Subcutaneous adipose tissue (tissue), 4 donors: ENCODE data around the gene SMG1. TPM values are rescaled to one million over a fixed set of nuclear protein-coding genes. Genes with fewer than 3 reads are reported as not detected.

Source experiments
- total RNA-seq, 4 donors: library from RNA; depleted of rRNA; stranded (reverse); fragments of >200 nt; gene quantifications; one replicate each; pipeline ENCODE4 v1.1.0, GENCODE V29; 2016
- TF ChIP-seq, protein P1 (sequence below): fragments of 450-650 bp; IDR thresholded peaks from one replicate; pipeline ENCODE4 v1.5.1; 2016; ENCODE audit warnings: low read depth, mild to moderate bottlenecking, control low read depth, antibody characterized with exemption, moderate library complexity

The SMG1 gene
- total RNA-seq, 4 donors from 2014 or later = 109 to 128 (median 117) TPM

DNA sequence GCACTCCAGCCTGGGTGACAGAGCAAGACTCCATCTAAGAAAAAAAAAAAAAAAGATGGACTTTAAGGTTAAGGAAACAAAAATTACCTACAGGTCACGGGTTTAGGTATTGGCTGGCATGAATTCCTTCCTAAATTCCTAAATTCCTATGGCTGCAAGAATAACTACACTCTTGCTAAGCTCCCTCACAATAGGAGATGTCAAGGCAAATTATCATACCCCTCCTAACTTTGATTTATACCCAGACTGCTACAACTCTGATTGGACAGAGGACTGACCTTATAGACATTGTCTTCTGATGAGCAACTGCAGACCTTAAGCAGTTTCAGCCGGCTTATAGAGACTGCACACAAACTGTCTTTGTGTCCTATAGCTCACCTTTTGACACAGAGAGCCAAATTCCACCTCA is 32.4 kb upstream of the SMG1 start:
- TF ChIP-seq, protein P1, sequence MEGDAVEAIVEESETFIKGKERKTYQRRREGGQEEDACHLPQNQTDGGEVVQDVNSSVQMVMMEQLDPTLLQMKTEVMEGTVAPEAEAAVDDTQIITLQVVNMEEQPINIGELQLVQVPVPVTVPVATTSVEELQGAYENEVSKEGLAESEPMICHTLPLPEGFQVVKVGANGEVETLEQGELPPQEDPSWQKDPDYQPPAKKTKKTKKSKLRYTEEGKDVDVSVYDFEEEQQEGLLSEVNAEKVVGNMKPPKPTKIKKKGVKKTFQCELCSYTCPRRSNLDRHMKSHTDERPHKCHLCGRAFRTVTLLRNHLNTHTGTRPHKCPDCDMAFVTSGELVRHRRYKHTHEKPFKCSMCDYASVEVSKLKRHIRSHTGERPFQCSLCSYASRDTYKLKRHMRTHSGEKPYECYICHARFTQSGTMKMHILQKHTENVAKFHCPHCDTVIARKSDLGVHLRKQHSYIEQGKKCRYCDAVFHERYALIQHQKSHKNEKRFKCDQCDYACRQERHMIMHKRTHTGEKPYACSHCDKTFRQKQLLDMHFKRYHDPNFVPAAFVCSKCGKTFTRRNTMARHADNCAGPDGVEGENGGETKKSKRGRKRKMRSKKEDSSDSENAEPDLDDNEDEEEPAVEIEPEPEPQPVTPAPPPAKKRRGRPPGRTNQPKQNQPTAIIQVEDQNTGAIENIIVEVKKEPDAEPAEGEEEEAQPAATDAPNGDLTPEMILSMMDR = no peak

DNA sequence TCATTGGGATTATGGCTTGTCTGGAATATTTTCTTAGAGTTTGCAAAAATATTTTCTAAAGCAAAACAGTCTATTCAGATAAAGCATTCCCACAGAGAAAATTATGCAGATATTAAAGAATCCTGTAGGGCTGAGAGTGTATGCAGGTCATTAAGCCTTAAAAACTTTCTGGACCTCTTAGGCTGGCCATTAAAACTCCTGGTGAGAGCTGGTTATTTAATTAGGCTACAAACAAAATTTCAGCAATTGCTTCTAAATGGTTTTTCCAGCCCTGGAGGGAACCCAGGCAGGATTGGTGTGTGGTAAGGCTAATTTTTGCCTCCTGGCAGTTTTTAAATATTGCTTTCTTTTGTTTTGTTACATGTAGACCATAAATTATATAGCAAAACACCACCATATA is 27.3 kb upstream of the SMG1 start:
- TF ChIP-seq, protein P1 = no peak

DNA sequence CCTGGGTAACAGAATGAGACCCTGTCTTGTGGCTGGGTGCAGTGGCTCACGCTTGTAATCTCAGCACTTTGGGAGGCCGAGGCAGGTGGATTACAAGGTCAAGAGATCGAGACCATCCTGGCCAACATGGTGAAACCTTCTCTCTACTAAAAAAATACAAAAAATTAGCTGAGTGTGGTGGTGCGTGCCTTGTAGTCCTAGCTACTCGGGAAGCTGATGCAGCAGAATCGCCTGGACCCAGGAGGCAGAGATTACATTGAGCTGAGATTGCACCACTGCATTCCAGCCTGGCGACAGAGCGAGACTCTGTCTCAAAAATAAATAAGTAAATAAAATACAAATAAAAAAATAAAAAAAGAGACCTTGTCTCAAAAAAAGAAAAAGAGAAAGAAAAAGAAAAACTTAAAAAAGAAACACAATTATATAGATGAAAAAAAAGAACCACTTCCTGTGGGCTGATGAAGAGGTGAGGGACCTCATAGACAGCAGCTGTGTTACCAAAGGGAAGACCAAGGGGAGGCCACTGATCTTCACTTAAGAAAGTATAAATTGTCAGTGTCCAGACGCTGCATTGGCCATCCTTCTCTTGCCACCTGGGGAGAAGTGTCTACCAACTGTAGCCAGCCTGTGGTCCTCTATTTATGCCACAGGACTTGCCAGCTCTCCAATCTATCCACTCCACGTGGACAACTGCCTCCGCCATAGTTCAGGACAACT is 24.4 kb upstream of the SMG1 start:
- TF ChIP-seq, protein P1 = no peak

DNA sequence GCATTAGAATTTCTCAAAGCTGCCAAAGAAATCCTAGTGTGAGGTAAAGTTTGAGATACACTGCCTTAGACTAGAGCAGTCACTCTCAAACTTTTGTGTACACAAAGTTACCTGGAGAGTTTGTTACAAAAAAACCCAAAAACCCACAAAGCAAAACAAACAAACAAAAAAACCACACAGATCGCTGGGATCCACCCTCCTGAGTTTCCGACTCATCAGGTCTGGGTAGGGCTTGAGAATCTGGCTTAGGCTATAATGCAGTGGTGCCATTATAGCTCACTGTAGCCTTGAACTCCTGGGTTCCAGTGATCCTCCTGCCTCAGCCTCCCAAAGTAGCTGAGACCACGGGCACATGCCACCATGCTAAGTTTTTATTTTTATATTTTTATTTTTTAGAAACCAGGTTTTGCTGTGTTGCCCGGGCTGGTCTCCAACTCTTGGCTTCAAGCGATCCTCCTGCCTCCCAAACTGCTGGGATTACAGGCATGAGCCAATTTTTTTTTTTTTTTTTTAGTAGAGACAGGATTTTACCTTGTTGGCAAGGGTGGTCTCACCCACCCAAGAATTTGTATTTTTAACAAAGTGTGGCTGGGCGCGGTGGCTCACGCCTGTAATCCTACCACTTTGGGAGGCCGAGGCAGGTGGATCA is 22.3 kb upstream of the SMG1 start:
- TF ChIP-seq, protein P1 = no peak

DNA sequence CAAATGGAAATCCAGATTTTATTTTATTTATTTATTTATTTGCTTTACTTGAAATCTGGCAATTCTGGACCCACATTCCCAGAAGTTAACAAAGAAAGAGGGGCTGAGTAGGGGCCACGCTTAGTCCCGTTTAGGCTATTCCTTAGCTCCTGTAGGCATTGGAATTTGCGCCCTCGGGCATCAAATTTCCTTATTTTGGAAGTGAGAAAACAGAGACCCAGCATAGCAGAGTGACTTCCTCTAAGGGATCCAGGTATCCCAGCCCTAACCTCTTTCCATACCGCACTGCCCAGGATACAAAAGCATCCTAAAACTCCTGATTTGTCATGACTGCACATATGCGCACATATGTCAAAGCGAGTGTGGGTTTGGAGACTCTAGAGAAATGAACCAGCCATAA is 19.0 kb upstream of the SMG1 start:
- TF ChIP-seq, protein P1 = no peak

DNA sequence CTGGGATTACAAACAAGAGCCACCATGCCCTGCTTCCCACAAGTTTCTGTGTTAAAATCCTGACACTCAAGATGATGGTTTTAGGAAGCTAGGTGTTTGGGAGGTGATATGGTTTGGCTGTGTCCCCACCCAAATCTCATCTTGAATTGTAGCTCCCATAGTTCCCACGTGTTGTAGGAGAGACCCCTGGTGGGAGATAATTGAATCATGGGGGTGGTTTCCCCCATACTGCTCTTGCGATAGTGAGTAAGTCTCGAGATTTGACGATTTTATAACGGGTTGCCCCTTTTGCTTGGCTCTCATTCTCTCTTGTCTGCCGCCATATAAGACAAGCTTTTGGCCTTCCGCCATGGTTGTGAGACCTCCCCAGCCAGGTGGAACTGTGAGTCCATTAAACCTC is 17.2 kb upstream of the SMG1 start:
- TF ChIP-seq, protein P1 = no peak

DNA sequence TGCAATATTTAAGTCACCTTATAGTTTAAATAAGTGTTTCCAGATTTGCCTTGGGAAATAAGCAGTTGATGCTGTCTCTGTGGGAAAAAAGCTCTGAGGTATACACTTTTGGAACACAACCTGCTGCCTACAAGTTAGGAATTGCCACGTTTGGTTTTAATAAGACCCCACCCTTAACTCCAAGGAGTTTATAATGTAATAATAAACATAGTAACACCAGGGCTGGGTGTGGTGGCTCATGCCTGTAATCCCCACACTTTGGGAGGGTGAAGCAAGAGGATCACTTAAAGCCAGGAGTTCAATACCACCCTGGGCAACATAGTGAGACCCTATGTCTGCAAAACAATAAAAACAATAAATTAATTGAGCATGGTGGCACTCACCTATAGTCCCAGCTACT is 15.9 kb upstream of the SMG1 start:
- TF ChIP-seq, protein P1 = no peak
